Measurements from ENCODE around the gene ZNF18.
A peak's percentile ranks its signal among the peaks of the same experiment; 100 is the strongest.

Gene ZNF18

DNA sequence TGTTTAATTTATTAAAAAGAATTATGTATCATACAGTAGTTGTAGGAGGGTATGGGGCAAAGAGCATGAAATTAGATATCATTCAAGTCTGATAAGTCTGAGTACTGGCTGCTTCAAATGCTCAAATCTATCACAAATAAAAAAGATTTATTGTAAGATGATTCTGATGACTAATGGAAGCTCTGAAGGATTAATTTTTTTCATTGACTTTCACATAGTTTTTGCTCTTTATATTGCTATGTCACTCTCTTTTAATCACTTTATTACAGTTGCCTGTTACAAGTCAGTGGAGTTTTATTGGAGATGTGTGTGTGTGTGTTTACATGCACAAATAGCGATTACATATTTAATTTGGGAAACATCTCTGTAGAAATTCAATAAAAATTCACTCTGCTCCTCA is 38.4 kb upstream of the ZNF18 start:
- no peak overlapping the region for H3K27ac ChIP-seq
- TF ChIP-seq ZFX (IDR thresholded peaks at IDR 0.05; ENCODE audit: borderline replicate concordance) (no peak), CTCF (IDR thresholded peaks at IDR 0.05) (no peak)

GRCh38 chr17:12034538-12034937 is 37.3 kb upstream of the ZNF18 start:
- TF ChIP-seq CTCF (IDR thresholded peaks at IDR 0.05) (no peak), ZFX (IDR thresholded peaks at IDR 0.05; ENCODE audit: borderline replicate concordance) (no peak)
- H3K27ac ChIP-seq, result no peak overlapping the region

DNA sequence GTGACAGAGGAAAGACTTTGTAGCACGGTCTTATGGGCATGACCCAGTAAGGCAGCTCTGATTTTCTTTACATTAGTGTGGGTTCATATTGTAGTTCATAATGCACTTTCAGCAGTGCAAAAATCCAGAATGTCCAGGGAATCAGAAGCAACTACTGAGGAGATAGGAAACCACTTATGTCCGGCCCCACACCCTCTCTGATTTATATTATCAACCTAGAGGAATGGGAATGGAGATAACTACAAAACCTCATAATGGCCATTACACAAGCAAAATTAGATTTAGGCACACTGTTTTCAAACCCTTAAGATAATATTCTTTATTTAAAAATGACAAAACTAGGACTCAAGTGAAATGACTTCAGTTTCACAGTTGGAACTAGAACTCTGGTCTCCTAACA is 31.3 kb upstream of the ZNF18 start:
- no peak overlapping the region for H3K27ac ChIP-seq
- TF ChIP-seq CTCF (IDR thresholded peaks at IDR 0.05), result no peak
- no peak for TF ChIP-seq ZFX (IDR thresholded peaks at IDR 0.05; ENCODE audit: borderline replicate concordance)

GRCh38 chr17:12027658-12028057 is 30.4 kb upstream of the ZNF18 start:
- TF ChIP-seq CTCF (IDR thresholded peaks at IDR 0.05) (no peak), ZFX (IDR thresholded peaks at IDR 0.05; ENCODE audit: borderline replicate concordance) (no peak)

DNA sequence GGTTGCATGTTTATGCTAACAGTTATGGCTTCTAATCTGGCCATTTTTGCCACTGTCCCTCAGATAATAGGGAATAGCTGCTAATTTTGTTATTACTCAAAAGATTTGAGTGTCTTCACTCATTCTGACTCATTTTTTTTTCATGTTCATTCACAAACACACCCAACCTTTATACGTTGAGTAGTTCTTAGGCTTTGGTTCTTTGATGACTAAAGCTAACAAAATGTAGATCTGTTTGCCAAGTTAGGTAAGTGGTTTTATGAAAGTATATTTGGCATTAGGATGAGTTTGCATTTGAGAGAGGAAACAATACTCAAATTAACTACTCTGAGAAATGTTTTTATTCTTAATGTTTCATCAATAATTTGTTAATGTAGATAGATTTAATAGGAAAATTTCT is 27.1 kb upstream of the ZNF18 start:
- TF ChIP-seq ZFX (IDR thresholded peaks at IDR 0.05; ENCODE audit: borderline replicate concordance) (no peak), CTCF (IDR thresholded peaks at IDR 0.05) (no peak)
- no peak overlapping the region for H3K27ac ChIP-seq

More at GRCh38 chr17:12027658-12028057, 30.4 kb upstream of the ZNF18 start:
- H3K27ac ChIP-seq, result no peak overlapping the region

- TF ChIP-seq ZFX (IDR thresholded peaks at IDR 0.05; ENCODE audit: borderline replicate concordance), result no peak
- TF ChIP-seq CTCF (IDR thresholded peaks at IDR 0.05), result no peak
These were observed 25.0 kb upstream of the ZNF18 start for GRCh38 chr17:12022310-12022709.

GRCh38 chr17:12021623-12022140 is 24.4 kb upstream of the ZNF18 start:
- peak overlapping the region; percentile 65; the same call in 1 of the 2 replicates for H3K27ac ChIP-seq
- TF ChIP-seq ZFX (IDR thresholded peaks at IDR 0.05; ENCODE audit: borderline replicate concordance) (no peak), CTCF (IDR thresholded peaks at IDR 0.05) (no peak)

More at GRCh38 chr17:12022310-12022709, 25.0 kb upstream of the ZNF18 start:
- no peak overlapping the region for H3K27ac ChIP-seq

Data from 22Rv1 (cell line).